HepG2 (cell line): ENCODE results near the gene DNAI4. TPM values are rescaled to one million over a fixed set of nuclear protein-coding genes. Genes with fewer than 3 reads are reported as not detected.

Source experiments
- FOSL2 ChIP-seq: sonication (generic); formaldehyde crosslinking; IDR thresholded peaks from 2 replicates; pipeline ENCODE4 v1.4.0; 2020; ENCODE audit warnings: missing genetic modification reagents
- FOXM1 ChIP-seq: sonication (generic); formaldehyde crosslinking; IDR thresholded peaks from 2 replicates; pipeline ENCODE4 v1.5.0; 2020; ENCODE audit warnings: missing genetic modification reagents
- HMG20A ChIP-seq: IDR thresholded peaks from 2 replicates; pipeline ENCODE4 v1.6.1; 2016; ENCODE audit warnings: borderline replicate concordance
- HNRNPLL ChIP-seq: fragments of 200-400 bp; formaldehyde crosslinking; IDR thresholded peaks from 2 replicates; pipeline ENCODE4 v1.6.1; 2017; ENCODE audit warnings: mild to moderate bottlenecking, low read depth, low read length; ENCODE audit not compliant: poor library complexity, severe bottlenecking
- KDM4B ChIP-seq: sonication (generic); formaldehyde crosslinking; IDR thresholded peaks from 2 replicates; pipeline ENCODE4 v1.4.0; 2020; ENCODE audit warnings: missing genetic modification reagents
- KMT2A ChIP-seq: sonication (generic); formaldehyde crosslinking; IDR thresholded peaks from 2 replicates; pipeline ENCODE4 v1.4.0; 2020; ENCODE audit warnings: missing genetic modification reagents
- MAF1 ChIP-seq: sonication (generic); formaldehyde crosslinking; IDR thresholded peaks from 2 replicates; pipeline ENCODE4 v1.5.0; 2020; ENCODE audit warnings: missing genetic modification reagents, borderline replicate concordance
- NFIC ChIP-seq: IDR thresholded peaks from 2 replicates; pipeline ENCODE4 v1.6.1; 2012; ENCODE audit warnings: mild to moderate bottlenecking, low read length, inconsistent platforms
- NKX3-1 ChIP-seq: sonication (generic); formaldehyde crosslinking; IDR thresholded peaks from 2 replicates; pipeline ENCODE4 v1.5.0; 2020; ENCODE audit warnings: missing genetic modification reagents
- NR2C2 ChIP-seq: sonication (generic); formaldehyde crosslinking; IDR thresholded peaks from 2 replicates; pipeline ENCODE4 v1.4.0; 2020; ENCODE audit warnings: missing genetic modification reagents, mild to moderate bottlenecking, moderate library complexity, borderline replicate concordance
- REST ChIP-seq, 2 experiments: IDR thresholded peaks; 2 replicates each; pipeline ENCODE4 v1.6.1; 2011 to 2012; ENCODE audit warnings: low read length in 2 of 2, borderline replicate concordance in 1 of 2, low read depth in 1 of 2, mild to moderate bottlenecking in 1 of 2, moderate library complexity in 1 of 2
- RXRB ChIP-seq: IDR thresholded peaks from 2 replicates; pipeline ENCODE4 v1.6.1; 2016; ENCODE audit warnings: borderline replicate concordance, missing genetic modification reagents, missing compliant biosample characterization
- SKIL ChIP-seq: sonication (generic); formaldehyde crosslinking; IDR thresholded peaks from 2 replicates; pipeline ENCODE4 v1.8.0; 2022; ENCODE audit warnings: missing genetic modification reagents, mild to moderate bottlenecking, moderate library complexity, borderline replicate concordance
- SOX6 ChIP-seq, 2 experiments: fragments of 450-650 bp in 1 of 2; sonication (generic) in 1 of 2; formaldehyde crosslinking in 1 of 2; IDR thresholded peaks; 2 replicates each; pipeline versions ENCODE4 v1.4.0 to v1.6.1; 2017 to 2020; ENCODE audit warnings: antibody characterized with exemption in 1 of 2, mild to moderate bottlenecking in 1 of 2, missing genetic modification reagents in 1 of 2
- SRF ChIP-seq: IDR thresholded peaks from 2 replicates; pipeline ENCODE4 v1.6.1; 2011; ENCODE audit warnings: mild to moderate bottlenecking, low read depth, low read length, moderate library complexity
- TP53 ChIP-seq: sonication (generic); formaldehyde crosslinking; conservative IDR thresholded peaks from 2 replicates; pipeline ENCODE4 v1.4.0; 2020; ENCODE audit warnings: missing genetic modification reagents
- WIZ ChIP-seq: sonication (generic); formaldehyde crosslinking; IDR thresholded peaks from 2 replicates; pipeline ENCODE4 v1.5.1; 2020; ENCODE audit warnings: mild to moderate bottlenecking, missing genetic modification reagents
- ZFYVE20 ChIP-seq: sonication (generic); formaldehyde crosslinking; IDR thresholded peaks from 2 replicates; pipeline ENCODE4 v1.8.0; 2023; ENCODE audit warnings: low read depth, mild to moderate bottlenecking, moderate library complexity, missing genetic modification reagents, borderline replicate concordance
- ZNF275 ChIP-seq: sonication (generic); formaldehyde crosslinking; IDR thresholded peaks from 2 replicates; pipeline ENCODE4 v1.8.0; 2022; ENCODE audit warnings: missing genetic modification reagents, mild to moderate bottlenecking, inconsistent platforms, borderline replicate concordance
- ZNF580 ChIP-seq: IDR thresholded peaks from 2 replicates; pipeline ENCODE4 v1.6.1; 2016; ENCODE audit warnings: low read depth, borderline replicate concordance
- ZNF75D ChIP-seq: sonication (generic); formaldehyde crosslinking; IDR thresholded peaks from 2 replicates; pipeline ENCODE4 v1.8.1; 2023; ENCODE audit warnings: missing genetic modification reagents, mild to moderate bottlenecking, borderline replicate concordance
- polyA plus RNA-seq, 8 experiments: library from polyadenylated mRNA; depleted of rRNA in 3 of 8; stranded (reverse) in 7 of 8; unstranded in 1 of 8; fragments of >200 nt; fragmentation: Illumina TruSeq in 4 of 8; extraction: Trizol in 4 of 8; gene quantifications; 2 replicates each; pipeline versions ENCODE4 v1.2.1 to v1.2.3, GENCODE V29; 2011 to 2016; ENCODE audit warnings: low read depth in 4 of 8, missing spikeins in 1 of 8, mixed read lengths in 1 of 8; ENCODE audit not compliant: insufficient read depth in 1 of 8
- total RNA-seq, 5 experiments: library from RNA; depleted of rRNA; stranded (reverse); fragments of >200 nt; fragmentation: Illumina TruSeq; extraction: Trizol; gene quantifications; 2 replicates each; pipeline ENCODE4 v1.2.3, GENCODE V29; 2016; ENCODE audit warnings: low read depth in 1 of 5

Gene DNAI4
- total and polyA plus RNA-seq, 2 of the 13 experiments (the other 11 are each of a cell fraction or from before 2014, with no cell fraction given) = 0.04 to 0.08 TPM

- no peak for TF ChIP-seq SKIL (CRISPR knock-in tag)
- TF ChIP-seq MAF1 (CRISPR knock-in tag) = no peak
- peak; percentile 87 for TF ChIP-seq HNRNPLL
- TF ChIP-seq ZNF275 (CRISPR knock-in tag) = no peak
- TF ChIP-seq KMT2A (CRISPR knock-in tag) = peak; percentile 80
- no peak for TF ChIP-seq SOX6 (IDR thresholded peaks at IDR 0.05)
- peak; percentile 3; the same call in 1 of the 2 replicates for TF ChIP-seq SOX6 (CRISPR knock-in tag; IDR thresholded peaks at IDR 0.05)
- TF ChIP-seq TP53 (CRISPR knock-in tag) = no peak
- peak; percentile 27 for TF ChIP-seq ZNF580 (CRISPR knock-in tag)
- TF ChIP-seq SRF = no peak
- peak; percentile 95 for TF ChIP-seq NR2C2 (CRISPR knock-in tag)
- TF ChIP-seq FOSL2 (CRISPR knock-in tag) = no peak; the same call in 1 of the 2 replicates
- TF ChIP-seq NKX3-1 (CRISPR knock-in tag) = no peak
- no peak for TF ChIP-seq RXRB (CRISPR knock-in tag)
- no peak for TF ChIP-seq NFIC
- no peak for TF ChIP-seq KDM4B
- no peak for TF ChIP-seq ZNF75D (CRISPR knock-in tag)
- TF ChIP-seq REST (IDR thresholded peaks at IDR 0.05; ENCODE audit: borderline replicate concordance in 1 of 2, low read depth in 1 of 2, low read length in 2 of 2) = no peak
- TF ChIP-seq HMG20A (CRISPR knock-in tag) = no peak
- no peak for TF ChIP-seq ZFYVE20
- no peak for TF ChIP-seq FOXM1 (CRISPR knock-in tag)
- no peak for TF ChIP-seq WIZ (CRISPR knock-in tag)
Observed at GRCh38 chr1:66929999-66930822, 5.6 kb upstream of the DNAI4 start (continued).
